Measurements from ENCODE around the gene RPP14. TPM values are rescaled to one million over a fixed set of nuclear protein-coding genes. Genes with fewer than 3 reads are reported as not detected.
A peak's percentile ranks its signal among the peaks of the same experiment; 100 is the strongest.
"Not testable (repeated sequence)": the region's sequence is repeated elsewhere in the genome, so short reads cannot be mapped to it uniquely, and the experiment has no call there.

Gene RPP14
- total RNA-seq, 1 experiment from 2014 or later, result 13.0 TPM

- Histone ChIP-seq H3K36me3 (replicated peaks; ENCODE audit: control insufficient read depth, insufficient read depth, low read length) (no peaks in the 10 kb centered on the region), H3K4me3 (ENCODE audit: insufficient read depth, low read depth, low read length) (no peak overlapping the region), H3K27me3 (ENCODE audit: control insufficient read depth, insufficient read depth, low read length) (no peaks in the 10 kb centered on the region)
- DNase-seq, result no peak
Observed at GRCh38 chr3:58281069-58281468, 25.0 kb upstream of the RPP14 start.

GRCh38 chr3:58285334-58285733, 20.7 kb upstream of the RPP14 start:
- Histone ChIP-seq H3K36me3 (replicated peaks; ENCODE audit: control insufficient read depth, insufficient read depth, low read length) (no peaks in the 10 kb centered on the region), H3K4me3 (ENCODE audit: insufficient read depth, low read depth, low read length) (no peak overlapping the region), H3K27me3 (ENCODE audit: control insufficient read depth, insufficient read depth, low read length) (no peaks in the 10 kb centered on the region)
- no peak for DNase-seq

- no peaks in the 10 kb centered on the region for H3K36me3 ChIP-seq (replicated peaks; ENCODE audit: control insufficient read depth, insufficient read depth, low read length)
- no peak overlapping the region for H3K4me3 ChIP-seq (ENCODE audit: insufficient read depth, low read depth, low read length)
- DNase-seq, result no peak
- H3K27me3 ChIP-seq (ENCODE audit: control insufficient read depth, insufficient read depth, low read length), result no peaks in the 10 kb centered on the region
Observed at GRCh38 chr3:58287354-58287753, 18.7 kb upstream of the RPP14 start.

- no peak for DNase-seq
- H3K36me3 ChIP-seq (replicated peaks; ENCODE audit: control insufficient read depth, insufficient read depth, low read length), result no peaks in the 10 kb centered on the region
- no peaks in the 10 kb centered on the region for H3K27me3 ChIP-seq (ENCODE audit: control insufficient read depth, insufficient read depth, low read length)
- H3K4me3 ChIP-seq (ENCODE audit: insufficient read depth, low read depth, low read length), result no peak overlapping the region
Observed at GRCh38 chr3:58288011-58288728, 17.9 kb upstream of the RPP14 start.

GRCh38 chr3:58288964-58289613, 17.0 kb upstream of the RPP14 start:
- not testable (repeated sequence) for H3K4me3 ChIP-seq (ENCODE audit: insufficient read depth, low read depth, low read length); H3K27me3 ChIP-seq (ENCODE audit: control insufficient read depth, insufficient read depth, low read length); H3K36me3 ChIP-seq (replicated peaks; ENCODE audit: control insufficient read depth, insufficient read depth, low read length); DNase-seq

GRCh38 chr3:58290446-58290845, 15.6 kb upstream of the RPP14 start:
- DNase-seq; H3K27me3 ChIP-seq (ENCODE audit: control insufficient read depth, insufficient read depth, low read length); H3K4me3 ChIP-seq (ENCODE audit: insufficient read depth, low read depth, low read length); H3K36me3 ChIP-seq (replicated peaks; ENCODE audit: control insufficient read depth, insufficient read depth, low read length): not testable (repeated sequence)

DNA sequence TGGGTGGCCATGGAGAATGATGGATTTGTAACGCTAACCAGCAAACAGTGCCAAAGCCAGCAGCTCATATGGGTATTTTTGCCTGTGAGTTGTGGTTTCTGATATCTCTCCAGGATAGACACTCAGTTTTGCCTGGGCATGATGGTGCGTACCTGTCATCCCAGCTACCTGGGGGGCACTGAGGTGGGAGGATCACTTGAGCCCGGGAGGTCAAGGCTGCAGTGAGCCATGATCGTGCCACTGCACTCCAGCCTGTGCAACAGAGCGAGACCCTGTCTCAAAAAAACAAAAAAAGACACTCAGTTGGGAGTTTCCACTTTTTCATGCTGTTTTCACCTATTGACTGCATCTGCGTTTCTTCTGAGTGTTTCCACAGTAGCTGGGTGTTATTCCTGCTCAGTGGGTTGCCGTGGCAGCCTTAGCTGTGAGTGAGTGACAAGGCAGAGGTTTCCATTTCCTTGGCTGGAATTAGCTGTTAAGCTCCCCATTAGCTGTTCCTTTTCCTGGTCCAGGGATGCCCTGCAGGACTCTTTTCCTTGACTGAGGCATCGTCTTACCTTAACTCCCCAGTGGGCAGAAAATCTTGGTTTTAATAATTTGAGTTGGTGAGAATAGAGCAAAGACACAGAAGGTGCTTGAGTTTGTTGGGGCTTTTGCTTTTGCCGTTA, 14.2 kb upstream of the RPP14 start:
- Histone ChIP-seq H3K36me3 (replicated peaks; ENCODE audit: control insufficient read depth, insufficient read depth, low read length) (no peaks in the 10 kb centered on the region), H3K4me3 (ENCODE audit: insufficient read depth, low read depth, low read length) (no peak overlapping the region), H3K27me3 (ENCODE audit: control insufficient read depth, insufficient read depth, low read length) (no peaks in the 10 kb centered on the region)
- DNase-seq, result no peak

GRCh38 chr3:58292866-58293265, 13.2 kb upstream of the RPP14 start:
- Histone ChIP-seq H3K4me3 (ENCODE audit: insufficient read depth, low read depth, low read length) (no peak overlapping the region), H3K27me3 (ENCODE audit: control insufficient read depth, insufficient read depth, low read length) (no peaks in the 10 kb centered on the region), H3K36me3 (replicated peaks; ENCODE audit: control insufficient read depth, insufficient read depth, low read length) (no peaks in the 10 kb centered on the region)
- no peak for DNase-seq

GRCh38 chr3:58293516-58293915, 12.5 kb upstream of the RPP14 start:
- Histone ChIP-seq H3K4me3 (ENCODE audit: insufficient read depth, low read depth, low read length) (no peak overlapping the region), H3K36me3 (replicated peaks; ENCODE audit: control insufficient read depth, insufficient read depth, low read length) (no peaks in the 10 kb centered on the region), H3K27me3 (ENCODE audit: control insufficient read depth, insufficient read depth, low read length) (no peaks in the 10 kb centered on the region)
- no peak for DNase-seq

GRCh38 chr3:58296269-58296668, 9.8 kb upstream of the RPP14 start:
- no peaks in the 10 kb centered on the region for H3K36me3 ChIP-seq (replicated peaks; ENCODE audit: control insufficient read depth, insufficient read depth, low read length)
- DNase-seq, result no peak
- H3K4me3 ChIP-seq (ENCODE audit: insufficient read depth, low read depth, low read length), result no peak overlapping the region
- no peaks in the 10 kb centered on the region for H3K27me3 ChIP-seq (ENCODE audit: control insufficient read depth, insufficient read depth, low read length)

DNA sequence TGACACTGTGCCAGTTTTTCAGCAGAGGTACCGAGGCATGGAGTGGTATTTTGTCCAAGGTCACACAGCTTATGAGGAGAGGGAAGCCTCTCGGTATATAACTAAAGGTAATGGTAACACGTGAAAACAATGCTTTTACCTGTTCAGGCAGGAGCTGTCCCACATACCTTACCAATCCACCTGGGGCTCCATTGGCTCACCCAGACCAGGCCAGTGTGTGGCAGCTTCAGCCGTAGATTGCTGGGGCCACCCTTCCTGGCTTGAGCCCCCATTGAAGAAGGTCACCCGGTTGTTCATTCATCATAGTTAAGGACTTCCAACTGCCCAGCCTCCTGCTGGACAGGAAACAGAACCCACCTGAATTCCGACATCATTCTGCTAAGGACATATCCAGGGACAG, 9.2 kb upstream of the RPP14 start:
- Histone ChIP-seq H3K27me3 (ENCODE audit: control insufficient read depth, insufficient read depth, low read length) (no peaks in the 10 kb centered on the region), H3K4me3 (ENCODE audit: insufficient read depth, low read depth, low read length) (no peak overlapping the region), H3K36me3 (replicated peaks; ENCODE audit: control insufficient read depth, insufficient read depth, low read length) (no peaks in the 10 kb centered on the region)
- no peak for DNase-seq

- no peaks in the 10 kb centered on the region; the same call in 1 of the 2 replicates for H3K27me3 ChIP-seq (ENCODE audit: control insufficient read depth, insufficient read depth, low read length)
- DNase-seq, result no peak
- no peaks in the 10 kb centered on the region for H3K36me3 ChIP-seq (replicated peaks; ENCODE audit: control insufficient read depth, insufficient read depth, low read length)
- H3K4me3 ChIP-seq (ENCODE audit: insufficient read depth, low read depth, low read length), result no peak overlapping the region
Observed at GRCh38 chr3:58298190-58298589, 7.9 kb upstream of the RPP14 start.

GRCh38 chr3:58299075-58299474, 7.0 kb upstream of the RPP14 start:
- H3K36me3 ChIP-seq (replicated peaks; ENCODE audit: control insufficient read depth, insufficient read depth, low read length), result no peaks in the 10 kb centered on the region
- H3K27me3 ChIP-seq (ENCODE audit: control insufficient read depth, insufficient read depth, low read length), result no peaks in the 10 kb centered on the region; the same call in 1 of the 2 replicates
- DNase-seq, result no peak
- H3K4me3 ChIP-seq (ENCODE audit: insufficient read depth, low read depth, low read length), result no peak overlapping the region

- no peaks in the 10 kb centered on the region for H3K36me3 ChIP-seq (replicated peaks; ENCODE audit: control insufficient read depth, insufficient read depth, low read length)
- H3K27me3 ChIP-seq (ENCODE audit: control insufficient read depth, insufficient read depth, low read length), result no peaks in the 10 kb centered on the region; the same call in 1 of the 2 replicates
- no peak overlapping the region for H3K4me3 ChIP-seq (ENCODE audit: insufficient read depth, low read depth, low read length)
- DNase-seq, result peak; percentile 44
Observed at GRCh38 chr3:58299839-58300516, 6.1 kb upstream of the RPP14 start.

Data from H7 (cell line).